Transverse colon (tissue), 4 donors: Measurements from ENCODE around the gene SSX2IP. TPM values are rescaled to one million over a fixed set of nuclear protein-coding genes. Genes with fewer than 3 reads are reported as not detected.

Source experiments
- DNase-seq: peaks from one replicate; pipeline ENCODE4 v3.0.0-alpha.2; 2019
- H3K27ac ChIP-seq, 4 donors: fragments of 200-600 bp; sonication (generic); 2 replicates each; pipeline ENCODE4 v1.5.1; 2016 to 2018; ENCODE audit warnings: inconsistent platforms in 4 of 4
- H3K27me3 ChIP-seq: fragments of 200-600 bp; sonication (generic); 2 replicates; pipeline ENCODE4 v1.5.1; 2017; ENCODE audit warnings: inconsistent platforms
- H3K36me3 ChIP-seq, 4 donors: fragments of 200-600 bp; sonication (generic); 2 replicates each; pipeline ENCODE4 v1.5.1; 2017 to 2019; ENCODE audit warnings: inconsistent platforms in 4 of 4
- H3K4me1 ChIP-seq, 4 donors: fragments of 200-600 bp; sonication (generic); 2 replicates each; pipeline ENCODE4 v1.5.1; 2017 to 2020; ENCODE audit warnings: inconsistent platforms in 4 of 4
- H3K4me3 ChIP-seq, 4 donors: fragments of 200-600 bp; sonication (generic); 1 replicate in 1 of 4; 2 replicates in 3 of 4; pipeline versions ENCODE4 v1.5.1 to v1.6.1; 2017 to 2019; ENCODE audit warnings: inconsistent platforms in 4 of 4
- H3K9me3 ChIP-seq, 2 donors: fragments of 200-600 bp; sonication (generic); 2 replicates each; pipeline ENCODE4 v1.5.1; 2017 to 2019; ENCODE audit warnings: inconsistent platforms in 2 of 2
- CTCF ChIP-seq, 5 experiments: fragments of 200-600 bp in 3 of 5; fragments of 450-650 bp in 2 of 5; sonication (generic) in 3 of 5; IDR thresholded peaks; 1 replicate in 2 of 5; 2 replicates in 3 of 5; pipeline ENCODE4 v1.5.1; 2016 to 2017; ENCODE audit warnings: antibody characterized with exemption in 5 of 5, inconsistent platforms in 3 of 5, mild to moderate bottlenecking in 2 of 5, moderate library complexity in 1 of 5
- EP300 ChIP-seq: sonication (generic); formaldehyde crosslinking; IDR thresholded peaks from one replicate; pipeline ENCODE4 v1.6.1; 2017; ENCODE audit warnings: antibody characterized with exemption, low read depth
- POLR2A ChIP-seq: fragments of 450-650 bp; IDR thresholded peaks from one replicate; pipeline ENCODE4 v1.6.1; 2016; ENCODE audit warnings: antibody characterized with exemption, mild to moderate bottlenecking, moderate library complexity
- POLR2AphosphoS5 ChIP-seq, 3 donors: sonication (generic); formaldehyde crosslinking; IDR thresholded peaks; one replicate each; pipeline ENCODE4 v1.6.1; 2016; ENCODE audit warnings: antibody characterized with exemption in 3 of 3
- WGBS, 2 donors: methylation state at CpG; one replicate each; pipeline ENCODE4 v1.1.5; 2018; ENCODE audit warnings: low coverage in 1 of 2; 5-methylcytosine and 5-hydroxymethylcytosine counted together
- in situ Hi-C, 4 donors: fragments of 200-750 bp; cut with MboI; loops; one replicate each; pipeline versions ENCODE4 v1.15.0 to v1.15.1; 2017; ENCODE audit warnings: low sequenced_read_pairs in 3 of 4, low pct_ligation_motif_present in 1 of 4, low pct_unique_long_range_greater_than_20kb in 1 of 4
- intact Hi-C: fragments of 100-400 bp; cut with DNase I; formaldehyde crosslinking; loops from one replicate; pipeline ENCODE4 v1.15.1; 2023; ENCODE audit warnings: low total_unique reads
- total RNA-seq, 4 donors: library from RNA; depleted of rRNA; stranded (reverse); fragments of >200 nt; gene quantifications; one replicate each; pipeline ENCODE4 v1.1.0, GENCODE V29; 2016

SSX2IP gene
- total RNA-seq, 4 donors from 2014 or later, result 7.1 to 15.2 (median 11.4) TPM

- in situ Hi-C loops, result loop anchor here (10.0 to 25.0 kb wide), 4 partner anchors 167 to 477 kb away; partner anchors contain the start of gene PRKACB (in 2 of the 4)
- DNase-seq, result no peak
- no peaks in the 10 kb centered on the region for H3K4me1 ChIP-seq
- no peak overlapping the region for H3K4me3 ChIP-seq
- WGBS, 2 donors, result 32 to 48% methylated on average over 3 of the region's 3 CpGs
- H3K27me3 ChIP-seq, result no peaks in the 10 kb centered on the region
- no peak for TF ChIP-seq CTCF (IDR thresholded peaks at IDR 0.05)
- TF ChIP-seq POLR2A, result no peak
- TF ChIP-seq POLR2AphosphoS5 (IDR thresholded peaks at IDR 0.05), result no peak
- no peak for TF ChIP-seq EP300
- H3K36me3 ChIP-seq, result no peaks in the 10 kb centered on the region
- peaks cover 0 to 4% of the 10 kb centered on the region in 2 donors for H3K9me3 ChIP-seq
- intact Hi-C loops, result no loop called here
- H3K27ac ChIP-seq, result no peak overlapping the region
Observed at GRCh38 chr1:84611796-84612195, 78.5 kb downstream of the SSX2IP start.

- WGBS, 2 donors, result 69% methylated on average over 1 of the region's 1 CpG; no CpG with 5 or more reads in 1 of the 2 donors
- DNase-seq, result no peak
- in situ Hi-C loops, result loop anchor here (10.0 to 25.0 kb wide), 4 partner anchors 166 to 476 kb away; partner anchors contain the start of gene PRKACB (in 2 of the 4)
- peaks cover 0 to 4% of the 10 kb centered on the region in 2 donors for H3K9me3 ChIP-seq
- H3K27ac ChIP-seq, result no peak overlapping the region
- H3K27me3 ChIP-seq, result no peaks in the 10 kb centered on the region
- H3K36me3 ChIP-seq, result no peaks in the 10 kb centered on the region
- no peaks in the 10 kb centered on the region for H3K4me1 ChIP-seq
- no peak overlapping the region for H3K4me3 ChIP-seq
- no peak for TF ChIP-seq POLR2A
- no peak for TF ChIP-seq CTCF (IDR thresholded peaks at IDR 0.05)
- TF ChIP-seq POLR2AphosphoS5 (IDR thresholded peaks at IDR 0.05), result no peak
- no peak for TF ChIP-seq EP300
- intact Hi-C loops, result no loop called here
Observed at GRCh38 chr1:84611091-84611490, 79.2 kb downstream of the SSX2IP start.

- TF ChIP-seq POLR2AphosphoS5 (IDR thresholded peaks at IDR 0.05), result no peak
- Histone ChIP-seq H3K9me3 (peaks cover 6 to 14% of the 10 kb centered on the region in 2 donors), H3K4me1 (peaks cover 0 to 6% (median 2%) of the 10 kb centered on the region in 4 donors), H3K36me3 (no peaks in the 10 kb centered on the region), H3K4me3 (no peak overlapping the region), H3K27me3 (no peaks in the 10 kb centered on the region), H3K27ac (no peak overlapping the region)
- no peak for DNase-seq
- in situ Hi-C loops (loop anchor here in 3 of 4 donors (25.0 kb wide), 2 partner anchors 170 to 470 kb away; partner anchors contain the start of gene PRKACB (in 2 of the 3)), intact Hi-C loops (loop anchor here (10.0 kb wide), 1 partner anchor 102 kb away; the partner anchor contains the start of genes GNG5 and SPATA1)
- WGBS, 2 donors, result 48 to 63% methylated on average over 3 to 5 of the region's 5 CpGs
Observed at GRCh38 chr1:84606977-84607376, 83.3 kb downstream of the SSX2IP start.

GRCh38 chr1:84605157-84605556 lies 85.1 kb downstream of the SSX2IP start:
- Histone ChIP-seq H3K9me3 (peaks cover 6 to 14% of the 10 kb centered on the region in 2 donors), H3K4me1 (peaks cover 0 to 6% (median 2%) of the 10 kb centered on the region in 4 donors), H3K36me3 (no peaks in the 10 kb centered on the region), H3K27ac (peak overlapping the region in 2 of 4 donors; percentile 78 to 79), H3K4me3 (no peak overlapping the region), H3K27me3 (no peaks in the 10 kb centered on the region)
- in situ Hi-C loops (loop anchor here in 3 of 4 donors (25.0 kb wide), 2 partner anchors 168 to 468 kb away; partner anchors contain the start of gene PRKACB (in 2 of the 3)), intact Hi-C loops (loop anchor here (2.0 to 10.0 kb wide), 2 partner anchors 100 to 162 kb away; partner anchors contain the start of genes GNG5 and SPATA1)
- no peak for DNase-seq
- WGBS, 2 donors, result 92 to 100% methylated on average over 1 of the region's 1 CpG
- TF ChIP-seq POLR2A (no peak), CTCF (IDR thresholded peaks at IDR 0.05) (no peak), POLR2AphosphoS5 (IDR thresholded peaks at IDR 0.05) (no peak), EP300 (no peak)
